ENCODE results near the gene ORC3.

Gene ORC3

DNA sequence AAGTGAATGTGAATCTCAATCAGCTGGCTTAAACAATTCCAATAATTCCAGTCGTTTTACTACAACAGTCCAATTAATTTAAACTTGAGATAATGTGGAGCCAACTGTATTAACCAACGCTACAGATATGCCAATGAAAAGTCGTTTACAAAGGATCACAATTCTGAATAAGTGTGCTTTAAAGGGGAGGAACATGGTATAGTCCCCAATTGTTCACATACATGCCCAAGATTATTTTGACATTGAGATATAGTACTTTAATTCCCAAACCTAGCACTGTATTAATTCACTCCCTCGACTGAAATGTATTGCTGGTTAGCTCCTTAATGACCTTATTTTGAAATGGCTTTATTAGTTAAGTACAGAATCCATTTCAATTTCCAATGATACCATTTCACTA is 109.6 kb downstream of the ORC3 start:
- Histone ChIP-seq H3K9me3 (ENCODE audit: severe bottlenecking) (no peaks in the 10 kb centered on the region), H3K27ac (ENCODE audit: poor library complexity, severe bottlenecking) (peak overlapping the region; percentile 92), H3K4me1 (ENCODE audit: insufficient read depth, poor library complexity, severe bottlenecking) (peaks cover 21% of the 10 kb centered on the region), H3K36me3 (ENCODE audit: low read depth) (peaks cover 38% of the 10 kb centered on the region), H3K27me3 (ENCODE audit: insufficient read depth, poor library complexity, severe bottlenecking) (no peaks in the 10 kb centered on the region), H3K4me3 (ENCODE audit: severe bottlenecking) (peak overlapping the region; percentile 85)
- DNase-seq (ENCODE audit: low spot score) (no peak), ATAC-seq (ENCODE audit: low read depth) (no peak)
- TF ChIP-seq, protein P1, sequence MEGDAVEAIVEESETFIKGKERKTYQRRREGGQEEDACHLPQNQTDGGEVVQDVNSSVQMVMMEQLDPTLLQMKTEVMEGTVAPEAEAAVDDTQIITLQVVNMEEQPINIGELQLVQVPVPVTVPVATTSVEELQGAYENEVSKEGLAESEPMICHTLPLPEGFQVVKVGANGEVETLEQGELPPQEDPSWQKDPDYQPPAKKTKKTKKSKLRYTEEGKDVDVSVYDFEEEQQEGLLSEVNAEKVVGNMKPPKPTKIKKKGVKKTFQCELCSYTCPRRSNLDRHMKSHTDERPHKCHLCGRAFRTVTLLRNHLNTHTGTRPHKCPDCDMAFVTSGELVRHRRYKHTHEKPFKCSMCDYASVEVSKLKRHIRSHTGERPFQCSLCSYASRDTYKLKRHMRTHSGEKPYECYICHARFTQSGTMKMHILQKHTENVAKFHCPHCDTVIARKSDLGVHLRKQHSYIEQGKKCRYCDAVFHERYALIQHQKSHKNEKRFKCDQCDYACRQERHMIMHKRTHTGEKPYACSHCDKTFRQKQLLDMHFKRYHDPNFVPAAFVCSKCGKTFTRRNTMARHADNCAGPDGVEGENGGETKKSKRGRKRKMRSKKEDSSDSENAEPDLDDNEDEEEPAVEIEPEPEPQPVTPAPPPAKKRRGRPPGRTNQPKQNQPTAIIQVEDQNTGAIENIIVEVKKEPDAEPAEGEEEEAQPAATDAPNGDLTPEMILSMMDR (IDR thresholded peaks at IDR 0.05; ENCODE audit: poor library complexity, severe bottlenecking): no peak

DNA sequence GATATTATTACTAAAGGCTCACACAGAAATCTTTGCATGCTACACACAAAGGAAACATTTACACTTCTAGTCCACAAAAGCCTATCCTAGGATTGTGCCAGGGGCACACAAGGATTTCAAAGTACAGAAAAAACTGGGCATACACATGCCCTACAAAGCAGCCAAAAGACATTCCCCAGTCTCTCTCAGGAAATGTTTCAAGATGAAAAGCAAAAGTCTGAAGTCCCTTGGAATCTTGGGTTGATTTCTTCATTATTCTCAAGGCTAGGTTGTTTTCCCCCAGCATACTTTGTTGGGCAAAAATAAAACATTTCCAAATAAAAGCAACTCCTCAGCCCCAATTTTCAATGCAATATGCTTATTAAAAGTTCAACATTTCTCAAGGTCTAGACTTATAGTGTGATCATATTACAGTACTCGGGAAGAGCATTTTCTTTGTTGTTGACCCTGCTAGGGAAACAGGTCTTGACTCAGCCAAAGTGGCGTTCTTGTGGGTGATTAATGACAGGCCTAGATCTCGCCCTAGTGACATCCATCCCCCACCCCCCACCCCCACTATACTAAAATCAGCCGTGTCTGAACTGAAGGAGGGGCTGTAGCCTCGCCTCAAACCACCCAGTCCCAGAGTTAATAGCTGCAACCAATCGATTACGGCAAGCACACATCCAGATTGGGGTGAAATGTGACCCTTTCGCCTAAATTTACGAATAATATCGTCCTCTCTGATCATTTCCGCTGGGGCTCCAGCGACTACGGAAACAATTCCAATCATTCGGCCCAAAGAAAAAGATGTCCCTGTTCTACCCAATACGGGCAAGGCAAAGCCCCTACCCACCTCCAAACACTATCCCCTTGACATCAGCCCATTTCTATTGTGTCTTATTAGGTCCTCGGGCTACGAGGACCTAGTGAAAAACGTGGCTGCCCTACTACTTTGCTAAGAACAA is 110.7 kb downstream of the ORC3 start:
- Histone ChIP-seq H3K27ac (ENCODE audit: poor library complexity, severe bottlenecking) (peak overlapping the region; percentile 92), H3K4me3 (ENCODE audit: severe bottlenecking) (peak overlapping the region; percentile 85), H3K9me3 (ENCODE audit: severe bottlenecking) (no peaks in the 10 kb centered on the region), H3K4me1 (ENCODE audit: insufficient read depth, poor library complexity, severe bottlenecking) (peaks cover 16% of the 10 kb centered on the region), H3K36me3 (ENCODE audit: low read depth) (peaks cover 30% of the 10 kb centered on the region), H3K27me3 (ENCODE audit: insufficient read depth, poor library complexity, severe bottlenecking) (no peaks in the 10 kb centered on the region)
- ATAC-seq (ENCODE audit: low read depth) (peak; percentile 48), DNase-seq (ENCODE audit: low spot score) (no peak)
- TF ChIP-seq, protein P1 (IDR thresholded peaks at IDR 0.05; ENCODE audit: poor library complexity, severe bottlenecking): peak; percentile 5

DNA sequence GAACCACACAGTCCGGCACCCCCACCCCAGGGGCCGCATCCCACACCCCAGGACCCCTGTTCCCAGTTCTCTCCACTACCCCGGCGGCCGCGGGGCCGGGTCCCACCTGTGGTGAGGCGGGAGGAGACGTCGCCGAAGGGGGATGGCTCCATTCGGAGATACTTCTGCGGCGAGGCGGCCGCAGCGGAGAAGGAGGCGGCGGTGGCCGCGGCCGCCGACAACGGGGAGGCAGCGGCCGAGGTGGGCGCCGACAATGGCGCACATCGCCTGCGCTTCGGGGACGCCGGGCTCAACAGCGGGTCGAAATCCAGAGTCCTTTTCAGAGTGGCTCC is 111.4 kb downstream of the ORC3 start:
- peak; percentile 2; the same call in 2 of the 3 replicates for ATAC-seq (ENCODE audit: low read depth)
- no peak for DNase-seq (ENCODE audit: low spot score)
- peak overlapping the region; percentile 92 for H3K27ac ChIP-seq (ENCODE audit: poor library complexity, severe bottlenecking)
- H3K36me3 ChIP-seq (ENCODE audit: low read depth): peaks cover 28% of the 10 kb centered on the region
- TF ChIP-seq, protein P1 (IDR thresholded peaks at IDR 0.05; ENCODE audit: poor library complexity, severe bottlenecking): no peak
- H3K4me3 ChIP-seq (ENCODE audit: severe bottlenecking): peak overlapping the region; percentile 85
- H3K9me3 ChIP-seq (ENCODE audit: severe bottlenecking): no peaks in the 10 kb centered on the region
- H3K4me1 ChIP-seq (ENCODE audit: insufficient read depth, poor library complexity, severe bottlenecking): peaks cover 13% of the 10 kb centered on the region
- no peaks in the 10 kb centered on the region for H3K27me3 ChIP-seq (ENCODE audit: insufficient read depth, poor library complexity, severe bottlenecking)

DNA sequence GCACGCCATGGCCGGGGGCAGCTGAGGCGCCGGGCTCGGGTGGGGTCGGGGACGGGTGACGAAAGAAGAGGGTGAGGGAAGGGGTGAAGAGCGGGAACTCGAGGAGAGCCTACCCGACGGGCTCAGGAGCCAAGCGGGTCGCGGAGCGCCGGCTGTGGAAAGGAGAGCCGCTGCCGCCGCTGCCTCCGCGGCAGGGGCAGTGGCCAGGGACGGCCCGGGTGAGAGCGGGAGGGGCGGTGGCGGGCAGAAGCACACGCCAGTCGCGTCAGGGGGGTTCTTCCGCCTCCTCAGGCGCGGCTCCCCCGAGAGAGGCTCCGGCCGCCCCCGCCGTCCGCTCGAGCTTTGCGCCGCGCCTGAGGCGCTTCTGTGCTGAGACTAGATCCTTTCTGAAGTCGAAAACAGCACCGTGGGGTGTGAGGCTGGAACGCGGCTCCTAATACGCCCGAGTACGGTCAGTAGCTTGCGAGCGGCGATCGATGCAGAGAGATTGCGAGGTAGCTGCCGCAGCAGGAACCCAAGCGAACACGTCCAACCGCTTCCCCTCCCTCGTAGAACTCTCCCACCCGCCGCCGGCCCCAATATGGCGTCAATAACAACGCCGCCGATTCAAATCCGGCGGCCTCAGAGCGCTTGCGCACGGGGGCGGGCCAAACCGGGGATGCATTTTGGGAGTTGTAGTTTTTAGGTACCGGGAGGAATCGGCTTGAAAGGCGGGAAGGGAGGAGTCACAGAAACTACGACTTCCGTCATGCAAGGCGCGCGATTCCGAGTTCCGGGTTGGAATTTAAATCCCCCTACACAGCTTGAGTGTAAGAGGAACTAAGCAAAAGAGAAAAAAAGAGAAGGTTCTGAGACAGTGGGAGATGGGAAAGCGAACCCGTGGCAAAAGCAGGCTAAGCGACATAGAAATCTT is 112.0 kb downstream of the ORC3 start, which contains the start of gene AKIRIN2:
AKIRIN2 (minus strand) TSS at position 558 of the 913 bp plus-strand sequence; CDS start at position 9, 549 bp downstream.
- peaks cover 28% of the 10 kb centered on the region for H3K36me3 ChIP-seq (ENCODE audit: low read depth)
- H3K4me3 ChIP-seq (ENCODE audit: severe bottlenecking): peak within 1 kb of the TSS; percentile 85
- no peaks in the 10 kb centered on the region for H3K9me3 ChIP-seq (ENCODE audit: severe bottlenecking)
- peak; percentile 79 for ATAC-seq (ENCODE audit: low read depth)
- DNase-seq (ENCODE audit: low spot score): peak; percentile 95
- H3K4me1 ChIP-seq (ENCODE audit: insufficient read depth, poor library complexity, severe bottlenecking): peaks cover 16% of the 10 kb centered on the region
- TF ChIP-seq, protein P1 (IDR thresholded peaks at IDR 0.05; ENCODE audit: poor library complexity, severe bottlenecking): no peak
- no peaks in the 10 kb centered on the region for H3K27me3 ChIP-seq (ENCODE audit: insufficient read depth, poor library complexity, severe bottlenecking)
- H3K27ac ChIP-seq (ENCODE audit: poor library complexity, severe bottlenecking): peak within 1 kb of the TSS; percentile 92
